Thyroid gland (tissue), 4 donors: ENCODE results near the gene ACLY.

Experiments
- CTCF ChIP-seq, 6 experiments: fragments of 200-600 bp in 3 of 6; fragments of 450-650 bp in 3 of 6; sonication (generic) in 3 of 6; IDR thresholded peaks; one replicate each; pipeline ENCODE4 v1.5.1; 2016 to 2019; ENCODE audit warnings: antibody characterized with exemption in 6 of 6, mild to moderate bottlenecking in 2 of 6, inconsistent platforms in 1 of 6, moderate library complexity in 1 of 6
- POLR2A ChIP-seq, 2 donors: fragments of 450-650 bp; IDR thresholded peaks; one replicate each; pipeline ENCODE4 v1.6.1; 2017; ENCODE audit warnings: antibody characterized with exemption in 2 of 2, mild to moderate bottlenecking in 2 of 2, moderate library complexity in 1 of 2

GRCh38 chr17:41835214-41835799 is 83.4 kb downstream of the ACLY start:
- TF ChIP-seq CTCF (IDR thresholded peaks at IDR 0.05), result no peak
- no peak for TF ChIP-seq POLR2A (IDR thresholded peaks at IDR 0.05)
